ENCODE results near the gene LCNL1.

Gene LCNL1

GRCh38 chr9:136960212-136960937 lies 22.4 kb upstream of the LCNL1 start:
- no peak for DNase-seq (ENCODE audit: low read depth, low spot score)

- no peak for DNase-seq (ENCODE audit: low read depth, low spot score)
These were observed 21.9 kb upstream of the LCNL1 start for GRCh38 chr9:136960938-136961275.

GRCh38 chr9:136961279-136962065 lies 21.3 kb upstream of the LCNL1 start:
- no peak for DNase-seq (ENCODE audit: low read depth, low spot score)

GRCh38 chr9:136962163-136962562 lies 20.6 kb upstream of the LCNL1 start:
- no peak for DNase-seq (ENCODE audit: low read depth, low spot score)

GRCh38 chr9:136962701-136963248 lies 20.0 kb upstream of the LCNL1 start:
- no peak for DNase-seq (ENCODE audit: low read depth, low spot score)

GRCh38 chr9:136963341-136963740 lies 19.5 kb upstream of the LCNL1 start:
- no peak for DNase-seq (ENCODE audit: low read depth, low spot score)

GRCh38 chr9:136963751-136964150 lies 19.0 kb upstream of the LCNL1 start:
- no peak for DNase-seq (ENCODE audit: low read depth, low spot score)

- DNase-seq (ENCODE audit: low read depth, low spot score): no peak
These were observed 18.6 kb upstream of the LCNL1 start for GRCh38 chr9:136964171-136964689.

- DNase-seq (ENCODE audit: low read depth, low spot score): no peak
These were observed 17.9 kb upstream of the LCNL1 start for GRCh38 chr9:136964833-136965422.

GRCh38 chr9:136965771-136966484 lies 16.9 kb upstream of the LCNL1 start:
- DNase-seq (ENCODE audit: low read depth, low spot score): no peak

GRCh38 chr9:136968333-136969127 lies 14.3 kb upstream of the LCNL1 start:
- DNase-seq (ENCODE audit: low read depth, low spot score): no peak

- no peak for DNase-seq (ENCODE audit: low read depth, low spot score)
These were observed 13.6 kb upstream of the LCNL1 start for GRCh38 chr9:136969150-136969549.

GRCh38 chr9:136969774-136970173 lies 13.0 kb upstream of the LCNL1 start:
- no peak for DNase-seq (ENCODE audit: low read depth, low spot score)

- no peak for DNase-seq (ENCODE audit: low read depth, low spot score)
These were observed 12.4 kb upstream of the LCNL1 start for GRCh38 chr9:136970361-136970760.

- no peak for DNase-seq (ENCODE audit: low read depth, low spot score)
These were observed 11.0 kb upstream of the LCNL1 start for GRCh38 chr9:136971746-136972145.

- no peak for DNase-seq (ENCODE audit: low read depth, low spot score)
These were observed 10.5 kb upstream of the LCNL1 start for GRCh38 chr9:136972335-136972734.

GRCh38 chr9:136972743-136973142 lies 10.1 kb upstream of the LCNL1 start:
- DNase-seq (ENCODE audit: low read depth, low spot score): no peak

GRCh38 chr9:136973618-136974617 lies 8.9 kb upstream of the LCNL1 start:
- no peak for DNase-seq (ENCODE audit: low read depth, low spot score)

- no peak for DNase-seq (ENCODE audit: low read depth, low spot score)
These were observed 7.8 kb upstream of the LCNL1 start for GRCh38 chr9:136974817-136975535.
